ENCODE measurements around the gene FSIP1.

FSIP1 gene

DNA sequence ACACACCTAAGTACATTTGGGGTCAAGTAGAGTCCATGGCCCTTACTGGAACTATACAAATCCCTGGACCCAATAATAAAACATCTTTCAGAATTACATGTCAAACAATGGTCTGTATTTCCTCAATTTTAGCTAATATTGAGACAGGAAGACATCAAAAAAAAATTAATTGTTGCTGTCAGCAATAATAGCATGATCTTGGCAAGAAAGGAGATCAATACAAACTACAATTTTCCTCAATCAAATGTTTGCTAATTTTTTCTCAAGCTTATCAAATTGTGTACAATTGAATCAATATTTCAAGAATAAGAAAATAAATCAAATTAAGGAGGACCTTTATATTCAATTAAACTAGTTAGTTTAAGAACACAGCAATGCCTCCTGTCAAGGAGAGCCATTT lies 62.6 kb downstream of the FSIP1 start:
- DNase-seq (ENCODE audit: low read depth in 2 of 2), result no peak

- DNase-seq (ENCODE audit: low read depth in 2 of 2), result no peak
These were observed 63.5 kb downstream of the FSIP1 start for GRCh38 chr15:39719109-39719508.

GRCh38 chr15:39717134-39717533 lies 65.5 kb downstream of the FSIP1 start:
- no peak for DNase-seq (ENCODE audit: low read depth in 2 of 2)

- DNase-seq (ENCODE audit: low read depth in 2 of 2), result no peak
These were observed 68.4 kb downstream of the FSIP1 start for GRCh38 chr15:39714251-39714650.

DNA sequence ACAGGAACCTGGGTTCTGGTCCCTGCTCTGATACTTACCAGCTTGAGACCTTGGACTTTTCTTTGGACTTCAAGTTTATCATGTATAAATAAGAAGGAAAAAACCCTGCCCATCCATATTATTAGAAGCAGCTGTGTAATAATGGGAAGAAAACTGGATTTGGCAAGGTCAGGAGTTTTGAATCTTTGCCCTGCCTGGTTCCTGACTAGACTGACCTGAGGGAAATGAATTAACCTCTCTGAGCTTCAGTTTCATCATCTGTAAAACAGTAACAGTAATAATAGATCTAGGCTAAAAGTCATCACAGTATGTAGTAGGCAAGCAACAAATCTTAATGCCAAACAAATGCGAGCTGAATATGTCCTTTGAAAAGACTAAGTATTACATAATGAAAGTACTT lies 68.8 kb downstream of the FSIP1 start:
- DNase-seq (ENCODE audit: low read depth in 2 of 2), result no peak

DNA sequence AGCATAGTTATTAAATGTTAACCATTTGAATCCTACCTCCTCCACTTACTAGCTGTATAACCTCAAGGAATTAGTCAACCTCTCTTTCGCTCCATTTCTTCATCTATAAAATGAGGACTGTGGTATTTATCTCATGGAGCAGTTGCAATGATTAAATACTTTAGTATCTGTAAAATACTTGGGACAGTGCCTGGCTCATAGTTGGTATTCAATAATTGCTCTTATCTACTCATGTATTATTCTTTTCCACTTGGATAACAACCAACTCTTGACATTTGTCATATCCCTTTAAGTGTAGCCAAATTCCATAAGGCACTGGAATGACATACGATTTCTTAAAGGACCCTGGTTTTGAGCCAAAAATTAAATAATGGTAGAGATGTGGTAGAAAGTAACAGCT lies 72.0 kb downstream of the FSIP1 start:
- no peak for DNase-seq (ENCODE audit: low read depth in 2 of 2)

GRCh38 chr15:39709941-39710340 lies 72.7 kb downstream of the FSIP1 start:
- DNase-seq (ENCODE audit: low read depth in 2 of 2), result no peak

DNA sequence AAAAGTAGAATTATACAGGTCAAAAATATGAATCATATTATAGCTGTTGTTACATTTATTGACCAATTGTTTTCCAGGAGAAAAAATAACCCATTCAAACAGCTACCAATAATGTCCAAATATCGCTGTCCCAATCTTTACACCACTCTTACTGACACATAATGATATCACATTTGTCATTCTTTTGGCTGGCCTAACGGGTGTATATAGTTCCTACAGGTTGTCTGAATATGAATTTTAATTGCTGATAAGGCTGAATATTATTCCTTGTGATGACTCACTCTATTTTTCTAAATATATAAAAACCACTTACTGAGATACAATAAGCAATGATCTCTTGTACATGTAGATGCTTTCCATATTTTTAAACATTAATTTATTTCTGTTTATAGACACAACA lies 76.4 kb downstream of the FSIP1 start:
- DNase-seq (ENCODE audit: low read depth in 2 of 2), result no peak

- DNase-seq (ENCODE audit: low read depth in 2 of 2), result no peak
These were observed 78.0 kb downstream of the FSIP1 start for GRCh38 chr15:39704689-39705088.

DNA sequence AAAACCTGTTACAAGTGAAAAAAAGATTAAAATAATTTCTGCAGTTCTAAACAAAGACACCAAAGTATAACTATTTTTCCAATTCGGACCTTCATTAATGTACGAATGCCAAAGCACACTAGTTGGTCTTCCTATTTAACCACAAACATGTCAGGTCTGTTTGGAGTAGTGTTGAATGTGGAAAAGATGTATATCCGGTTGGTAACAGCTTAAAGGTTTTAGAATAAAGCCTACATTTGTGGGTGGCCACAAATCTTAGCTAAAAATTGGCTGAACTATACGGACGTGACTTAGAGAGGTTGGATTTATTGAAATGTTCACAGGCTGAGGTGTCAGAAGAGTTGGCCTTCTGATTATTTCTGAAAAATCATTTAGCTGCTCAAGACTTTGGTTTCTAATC lies 78.4 kb downstream of the FSIP1 start:
- DNase-seq (ENCODE audit: low read depth in 2 of 2), result no peak

GRCh38 chr15:39701988-39702387 lies 80.7 kb downstream of the FSIP1 start:
- DNase-seq (ENCODE audit: low read depth in 2 of 2), result no peak

- no peak for DNase-seq (ENCODE audit: low read depth in 2 of 2)
These were observed 82.3 kb downstream of the FSIP1 start for GRCh38 chr15:39700375-39700700.

- DNase-seq (ENCODE audit: low read depth in 2 of 2), result no peak
These were observed 82.9 kb downstream of the FSIP1 start for GRCh38 chr15:39699516-39700374.

- DNase-seq (ENCODE audit: low read depth in 2 of 2), result no peak
These were observed 83.9 kb downstream of the FSIP1 start for GRCh38 chr15:39698444-39699390.

GRCh38 chr15:39697509-39697908 lies 85.1 kb downstream of the FSIP1 start:
- DNase-seq (ENCODE audit: low read depth in 2 of 2), result no peak

GRCh38 chr15:39695793-39696192 lies 86.8 kb downstream of the FSIP1 start:
- DNase-seq (ENCODE audit: low read depth in 2 of 2), result no peak

DNA sequence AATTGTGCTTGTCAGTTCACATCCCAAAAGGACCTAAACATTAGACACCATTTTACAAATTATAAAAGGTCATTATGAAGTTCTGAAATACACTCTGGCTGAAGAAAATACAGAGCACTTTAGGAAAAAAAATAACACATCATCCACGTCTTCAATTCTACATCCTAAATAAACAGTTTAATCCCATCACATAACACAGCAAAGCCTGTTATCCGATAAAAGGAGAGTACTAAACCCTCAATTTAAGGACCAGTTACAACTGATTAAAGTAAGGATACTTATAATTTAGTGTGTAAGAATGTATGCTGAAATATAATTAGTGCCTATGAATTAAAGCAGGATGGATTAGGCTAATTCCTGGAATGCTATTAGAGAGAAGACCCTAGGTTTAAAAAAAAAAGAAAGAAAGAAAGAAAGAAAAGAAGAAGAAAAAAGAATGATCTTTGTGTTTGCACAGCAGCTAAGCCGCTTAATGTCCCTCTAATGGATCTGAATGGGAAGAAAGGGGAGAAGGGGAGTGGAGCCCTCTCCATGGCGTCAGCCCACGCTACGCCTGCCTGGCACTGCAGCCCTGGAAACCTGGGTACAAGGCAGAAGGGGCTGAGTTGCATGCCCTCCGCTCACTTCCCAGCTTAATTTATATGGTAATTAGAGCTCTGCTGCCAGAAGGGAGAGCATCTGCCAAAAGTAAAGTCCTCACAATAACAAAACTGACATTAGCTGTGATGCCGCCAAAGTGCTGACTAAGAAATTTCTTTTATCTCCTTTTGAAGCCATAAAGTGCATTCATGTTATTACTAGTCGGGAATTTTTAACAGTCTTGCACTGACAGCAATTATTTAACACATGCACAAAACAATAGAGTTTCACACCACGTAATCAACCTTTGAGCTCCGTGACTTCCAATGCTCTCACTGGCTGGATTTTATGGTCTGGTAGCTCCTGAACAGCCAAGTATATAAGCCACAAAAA lies 90.0 kb downstream of the FSIP1 start:
- DNase-seq (ENCODE audit: low read depth in 2 of 2), result no peak

GRCh38 chr15:39690881-39691634 lies 91.6 kb downstream of the FSIP1 start:
- DNase-seq (ENCODE audit: low read depth in 2 of 2), result no peak

- DNase-seq (ENCODE audit: low read depth in 2 of 2), result no peak
These were observed 94.7 kb downstream of the FSIP1 start for GRCh38 chr15:39687965-39688364.

DNA sequence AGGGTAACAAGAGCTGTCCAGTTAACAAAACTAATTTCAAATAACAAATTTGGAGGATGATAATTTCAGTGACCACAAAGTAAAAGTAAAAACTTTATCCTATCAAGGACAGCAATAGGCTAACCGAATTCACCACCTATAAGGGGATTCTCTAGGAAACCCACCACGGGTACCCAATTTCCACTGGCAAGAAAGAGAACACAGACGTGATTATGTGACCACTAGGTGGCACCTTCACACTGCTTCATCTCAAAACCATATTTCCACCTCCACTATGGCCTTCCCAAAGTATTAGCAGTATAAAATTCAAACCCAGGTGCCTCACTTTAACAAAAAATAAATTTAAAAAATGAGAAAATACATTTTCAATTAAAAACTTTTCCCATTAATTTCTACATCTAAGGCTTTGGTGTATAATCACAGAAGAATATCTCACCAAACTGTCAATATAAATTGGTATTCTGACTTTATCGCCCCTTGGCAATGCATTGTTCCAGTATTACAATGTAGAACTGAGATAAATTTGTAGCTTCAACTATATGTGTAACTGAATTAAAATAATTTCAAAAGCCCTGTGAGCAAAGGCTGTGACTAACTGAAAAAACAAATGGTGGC lies 96.5 kb downstream of the FSIP1 start:
- DNase-seq (ENCODE audit: low read depth in 2 of 2), result no peak

- DNase-seq (ENCODE audit: low read depth in 2 of 2), result no peak
These were observed 97.3 kb downstream of the FSIP1 start for GRCh38 chr15:39685367-39685766.
